HG03432 (cell line): Measurements from ENCODE around the gene BRS3.
"Not testable (repeated sequence)": the region's sequence is repeated elsewhere in the genome, so short reads cannot be mapped to it uniquely, and the experiment has no call there.

Experiments used
- ATAC-seq: cut with Tn5 transposase; IDR thresholded peaks from one replicate; pipeline ENCODE4 v1.9.1; 2021; ENCODE audit warnings: mild to moderate bottlenecking, moderate library complexity; ENCODE audit not compliant: unreplicated experiment

The BRS3 gene

GRCh38 chrX:136487647-136488046 is at the start of gene BRS3:
Gene BRS3 (plus strand): TSS chrX:136487947. CDS start chrX:136488115, 168 bp downstream.
- no peak for ATAC-seq

- no peak for ATAC-seq
Observed at GRCh38 chrX:136438192-136438591, 49.6 kb upstream of the BRS3 start.

- ATAC-seq = not testable (repeated sequence)
Observed at GRCh38 chrX:136445674-136446073, 42.1 kb upstream of the BRS3 start.

- ATAC-seq = no peak
Observed at GRCh38 chrX:136446208-136446607, 41.5 kb upstream of the BRS3 start.

GRCh38 chrX:136447308-136447707 is 40.4 kb upstream of the BRS3 start:
- no peak for ATAC-seq

- no peak for ATAC-seq
Observed at GRCh38 chrX:136447968-136448367, 39.8 kb upstream of the BRS3 start.

- ATAC-seq = no peak
Observed at GRCh38 chrX:136450050-136450830, 37.5 kb upstream of the BRS3 start.

GRCh38 chrX:136452614-136453013 is 35.1 kb upstream of the BRS3 start:
- ATAC-seq = no peak

GRCh38 chrX:136453114-136453513 is 34.6 kb upstream of the BRS3 start:
- ATAC-seq = no peak

- no peak for ATAC-seq
Observed at GRCh38 chrX:136453771-136454170, 34.0 kb upstream of the BRS3 start.

GRCh38 chrX:136456133-136456532 is 31.6 kb upstream of the BRS3 start:
- ATAC-seq = no peak

- ATAC-seq = no peak
Observed at GRCh38 chrX:136457303-136457917, 30.3 kb upstream of the BRS3 start.

- ATAC-seq = no peak
Observed at GRCh38 chrX:136464589-136464988, 23.2 kb upstream of the BRS3 start.

- peak; percentile 51 for ATAC-seq
Observed at GRCh38 chrX:136467303-136467702, 20.4 kb upstream of the BRS3 start.

GRCh38 chrX:136468391-136469103 is 19.2 kb upstream of the BRS3 start:
- no peak for ATAC-seq

GRCh38 chrX:136473663-136474062 is 14.1 kb upstream of the BRS3 start:
- no peak for ATAC-seq

- no peak for ATAC-seq
Observed at GRCh38 chrX:136475236-136475635, 12.5 kb upstream of the BRS3 start.

GRCh38 chrX:136476501-136476900 is 11.2 kb upstream of the BRS3 start:
- ATAC-seq = no peak

GRCh38 chrX:136477026-136477425 is 10.7 kb upstream of the BRS3 start:
- no peak for ATAC-seq

- no peak for ATAC-seq
Observed at GRCh38 chrX:136480383-136480782, 7.4 kb upstream of the BRS3 start.

GRCh38 chrX:136488706-136489105 is 959 bp downstream of the BRS3 start:
- no peak for ATAC-seq

- ATAC-seq = no peak
Observed at GRCh38 chrX:136491832-136492231, 4.1 kb downstream of the BRS3 start.
